Measurements from ENCODE around the gene AFG1L.

- TF ChIP-seq CTCF (conservative IDR thresholded peaks at IDR 0.05) (no peak), ZFX (IDR thresholded peaks at IDR 0.05) (no peak)
Observed at GRCh38 chr6:108453601-108454185, 158.8 kb downstream of the AFG1L start.

Data from C4-2B (cell line).